ENCODE results near the gene CLIC1.

The CLIC1 gene

GRCh38 chr6:31780507-31781243 lies 44.3 kb upstream of the CLIC1 start:
- peaks cover 83% of the 10 kb centered on the region for H3K36me3 ChIP-seq
- no peak overlapping the region for H3K4me3 ChIP-seq (ENCODE audit: low read depth, low read length)
- no peaks in the 10 kb centered on the region for H3K9me3 ChIP-seq (ENCODE audit: severe bottlenecking)
- DNase-seq = no peak
- no peak for TF ChIP-seq CTCF (IDR thresholded peaks at IDR 0.05; ENCODE audit: low read depth, low read length)
- no peaks in the 10 kb centered on the region for H3K27me3 ChIP-seq (ENCODE audit: insufficient read depth, low read depth, severe bottlenecking)
- no peak overlapping the region for H3K27ac ChIP-seq

- Histone ChIP-seq H3K4me3 (ENCODE audit: low read depth, low read length) (no peak overlapping the region), H3K27me3 (ENCODE audit: insufficient read depth, low read depth, severe bottlenecking) (no peaks in the 10 kb centered on the region), H3K9me3 (ENCODE audit: severe bottlenecking) (no peaks in the 10 kb centered on the region), H3K36me3 (peaks cover 75% of the 10 kb centered on the region), H3K27ac (no peak overlapping the region)
- no peak for DNase-seq
- no peak for TF ChIP-seq CTCF (IDR thresholded peaks at IDR 0.05; ENCODE audit: low read depth, low read length)
Measured at GRCh38 chr6:31779908-31780307, 43.6 kb upstream of the CLIC1 start.

GRCh38 chr6:31778999-31779885 lies 42.9 kb upstream of the CLIC1 start:
- no peak for TF ChIP-seq CTCF (IDR thresholded peaks at IDR 0.05; ENCODE audit: low read depth, low read length)
- Histone ChIP-seq H3K27ac (no peak overlapping the region), H3K4me3 (ENCODE audit: low read depth, low read length) (no peak overlapping the region), H3K27me3 (ENCODE audit: insufficient read depth, low read depth, severe bottlenecking) (no peaks in the 10 kb centered on the region), H3K9me3 (ENCODE audit: severe bottlenecking) (no peaks in the 10 kb centered on the region), H3K36me3 (peaks cover 69% of the 10 kb centered on the region)
- no peak for DNase-seq

- H3K27me3 ChIP-seq (ENCODE audit: insufficient read depth, low read depth, severe bottlenecking) = no peaks in the 10 kb centered on the region
- no peak overlapping the region for H3K4me3 ChIP-seq (ENCODE audit: low read depth, low read length)
- TF ChIP-seq CTCF (IDR thresholded peaks at IDR 0.05; ENCODE audit: low read depth, low read length) = no peak
- no peak for DNase-seq
- peaks cover 58% of the 10 kb centered on the region for H3K36me3 ChIP-seq
- no peaks in the 10 kb centered on the region for H3K9me3 ChIP-seq (ENCODE audit: severe bottlenecking)
- H3K27ac ChIP-seq = no peak overlapping the region
Measured at GRCh38 chr6:31778193-31778592, 41.9 kb upstream of the CLIC1 start.

- no peak overlapping the region; the same call in 1 of the 2 replicates for H3K27ac ChIP-seq
- H3K27me3 ChIP-seq (ENCODE audit: insufficient read depth, low read depth, severe bottlenecking) = no peaks in the 10 kb centered on the region
- no peak for TF ChIP-seq CTCF (IDR thresholded peaks at IDR 0.05; ENCODE audit: low read depth, low read length)
- no peak for DNase-seq
- peaks cover 53% of the 10 kb centered on the region for H3K36me3 ChIP-seq
- no peak overlapping the region for H3K4me3 ChIP-seq (ENCODE audit: low read depth, low read length)
- H3K9me3 ChIP-seq (ENCODE audit: severe bottlenecking) = no peaks in the 10 kb centered on the region
Measured at GRCh38 chr6:31777667-31778050, 41.3 kb upstream of the CLIC1 start.
